Esophagus squamous epithelium (tissue), 5 donors: ENCODE data around the gene WDCP. TPM values are rescaled to one million over a fixed set of nuclear protein-coding genes. Genes with fewer than 3 reads are reported as not detected.

Source experiments
- DNase-seq: peaks from one replicate; lab custom pipeline; 2025; lab: John Stamatoyannopoulos, UW
- H3K27ac ChIP-seq, 4 donors: fragments of 200-600 bp; sonication (generic); one replicate each; pipeline ENCODE4 v1.5.1; 2016 to 2019; ENCODE audit warnings: mild to moderate bottlenecking in 1 of 4
- H3K27me3 ChIP-seq, 4 donors: fragments of 200-600 bp; sonication (generic); 1 replicate in 3 of 4; 2 replicates in 1 of 4; pipeline versions ENCODE4 v1.5.1 to v1.6.0; 2017 to 2021; ENCODE audit warnings: antibody characterized with exemption in 1 of 4
- H3K36me3 ChIP-seq, 3 donors: fragments of 200-600 bp; sonication (generic); one replicate each; pipeline ENCODE4 v1.5.1; 2016 to 2019
- H3K4me1 ChIP-seq, 3 donors: fragments of 200-600 bp; sonication (generic); one replicate each; pipeline ENCODE4 v1.5.1; 2017 to 2019
- H3K4me3 ChIP-seq, 4 donors: fragments of 200-600 bp; sonication (generic); 1 replicate in 3 of 4; 2 replicates in 1 of 4; pipeline ENCODE4 v1.5.1; 2016 to 2019; ENCODE audit warnings: mild to moderate bottlenecking in 2 of 4, moderate library complexity in 1 of 4
- H3K9me3 ChIP-seq, 3 donors: fragments of 200-600 bp; sonication (generic); one replicate each; pipeline ENCODE4 v1.5.1; 2016 to 2019
- POLR2A ChIP-seq, 4 donors: fragments of 450-650 bp; IDR thresholded peaks; one replicate each; pipeline ENCODE4 v1.6.1; 2017; ENCODE audit warnings: antibody characterized with exemption in 4 of 4, mild to moderate bottlenecking in 4 of 4, moderate library complexity in 3 of 4
- WGBS, 2 donors: methylation state at CpG; one replicate each; pipeline ENCODE4 v1.1.5; 2018; 5-methylcytosine and 5-hydroxymethylcytosine counted together
- intact Hi-C: fragments of 100-400 bp; cut with DNase I; formaldehyde crosslinking; loops from one replicate; pipeline ENCODE4 v1.15.0; 2022
- total RNA-seq, 4 donors: library from RNA; depleted of rRNA; stranded (reverse); fragments of >200 nt; gene quantifications; one replicate each; pipeline ENCODE4 v1.1.0, GENCODE V29; 2016
- TF ChIP-seq, protein P1 (sequence below), 6 experiments: fragments of 450-650 bp in 4 of 6; fragments of 200-600 bp in 2 of 6; sonication (generic) in 2 of 6; IDR thresholded peaks; one replicate each; pipeline ENCODE4 v1.5.1; 2016 to 2019; ENCODE audit warnings: antibody characterized with exemption in 6 of 6, mild to moderate bottlenecking in 4 of 6, moderate library complexity in 4 of 6
- donor health status: DM: yes; HTN: yes; CAD: no.

The WDCP gene
- total RNA-seq, 4 donors from 2014 or later = 2.8 to 4.9 (median 4.0) TPM

DNA sequence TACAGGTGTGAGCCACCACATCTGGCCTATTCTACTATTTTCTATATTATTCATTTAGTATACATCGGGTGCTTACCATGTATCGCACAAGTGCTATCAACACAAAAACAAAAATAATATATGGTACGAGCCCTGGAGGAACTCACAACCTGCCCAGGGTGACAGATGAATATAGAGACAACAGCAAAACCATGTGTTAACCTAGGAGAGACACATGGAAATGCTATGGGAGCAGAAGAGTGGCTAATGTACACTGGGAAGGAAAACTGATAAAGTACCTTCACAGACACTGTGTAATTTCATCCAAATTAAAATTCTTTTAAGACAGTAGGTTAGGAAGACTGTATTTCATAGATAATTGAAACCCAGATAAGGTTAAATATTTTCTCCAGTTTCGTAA is 25.1 kb upstream of the WDCP start:
- intact Hi-C loops = loop anchor here (10.0 kb wide), 1 partner anchor 147 kb away; the partner anchor contains the start of gene ATAD2B
- peaks cover 5 to 67% (median 9%) of the 10 kb centered on the region in 3 donors for H3K36me3 ChIP-seq

DNA sequence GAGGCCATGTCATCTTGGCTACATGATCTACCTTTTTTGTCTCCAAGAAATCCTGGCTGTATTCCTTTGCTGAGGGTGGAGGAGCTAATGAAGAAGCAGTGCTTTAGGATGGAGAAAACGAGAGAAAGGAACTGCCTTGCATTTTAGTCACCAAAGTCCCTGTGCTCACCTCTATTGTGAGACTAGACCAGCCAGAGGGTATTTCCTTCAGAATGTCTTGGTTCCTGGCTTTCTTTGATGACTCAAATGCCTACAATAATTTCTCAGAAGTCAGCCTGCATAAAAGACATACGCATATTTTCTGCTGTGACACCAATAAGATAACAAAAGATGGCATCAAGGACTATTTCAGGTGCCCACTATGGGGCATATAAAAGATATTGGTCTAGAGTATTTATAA is 18.1 kb upstream of the WDCP start:
- no peak overlapping the region for H3K4me3 ChIP-seq
- WGBS, 2 donors = 57 to 75% methylated on average over 2 of the region's 2 CpGs

More for the DNA sequence above, 25.1 kb upstream of the WDCP start:
- Histone ChIP-seq H3K9me3 (no peaks in the 10 kb centered on the region), H3K27ac (no peak overlapping the region), H3K4me1 (peaks cover 5 to 26% (median 11%) of the 10 kb centered on the region in 3 donors), H3K4me3 (no peak overlapping the region), H3K27me3 (no peaks in the 10 kb centered on the region)
- TF ChIP-seq POLR2A (IDR thresholded peaks at IDR 0.05) = no peak
- TF ChIP-seq, protein P1, sequence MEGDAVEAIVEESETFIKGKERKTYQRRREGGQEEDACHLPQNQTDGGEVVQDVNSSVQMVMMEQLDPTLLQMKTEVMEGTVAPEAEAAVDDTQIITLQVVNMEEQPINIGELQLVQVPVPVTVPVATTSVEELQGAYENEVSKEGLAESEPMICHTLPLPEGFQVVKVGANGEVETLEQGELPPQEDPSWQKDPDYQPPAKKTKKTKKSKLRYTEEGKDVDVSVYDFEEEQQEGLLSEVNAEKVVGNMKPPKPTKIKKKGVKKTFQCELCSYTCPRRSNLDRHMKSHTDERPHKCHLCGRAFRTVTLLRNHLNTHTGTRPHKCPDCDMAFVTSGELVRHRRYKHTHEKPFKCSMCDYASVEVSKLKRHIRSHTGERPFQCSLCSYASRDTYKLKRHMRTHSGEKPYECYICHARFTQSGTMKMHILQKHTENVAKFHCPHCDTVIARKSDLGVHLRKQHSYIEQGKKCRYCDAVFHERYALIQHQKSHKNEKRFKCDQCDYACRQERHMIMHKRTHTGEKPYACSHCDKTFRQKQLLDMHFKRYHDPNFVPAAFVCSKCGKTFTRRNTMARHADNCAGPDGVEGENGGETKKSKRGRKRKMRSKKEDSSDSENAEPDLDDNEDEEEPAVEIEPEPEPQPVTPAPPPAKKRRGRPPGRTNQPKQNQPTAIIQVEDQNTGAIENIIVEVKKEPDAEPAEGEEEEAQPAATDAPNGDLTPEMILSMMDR (IDR thresholded peaks at IDR 0.05) = no peak
- WGBS, 2 donors = 89 to 96% methylated on average over 4 of the region's 4 CpGs
- DNase-seq = no peak

DNA sequence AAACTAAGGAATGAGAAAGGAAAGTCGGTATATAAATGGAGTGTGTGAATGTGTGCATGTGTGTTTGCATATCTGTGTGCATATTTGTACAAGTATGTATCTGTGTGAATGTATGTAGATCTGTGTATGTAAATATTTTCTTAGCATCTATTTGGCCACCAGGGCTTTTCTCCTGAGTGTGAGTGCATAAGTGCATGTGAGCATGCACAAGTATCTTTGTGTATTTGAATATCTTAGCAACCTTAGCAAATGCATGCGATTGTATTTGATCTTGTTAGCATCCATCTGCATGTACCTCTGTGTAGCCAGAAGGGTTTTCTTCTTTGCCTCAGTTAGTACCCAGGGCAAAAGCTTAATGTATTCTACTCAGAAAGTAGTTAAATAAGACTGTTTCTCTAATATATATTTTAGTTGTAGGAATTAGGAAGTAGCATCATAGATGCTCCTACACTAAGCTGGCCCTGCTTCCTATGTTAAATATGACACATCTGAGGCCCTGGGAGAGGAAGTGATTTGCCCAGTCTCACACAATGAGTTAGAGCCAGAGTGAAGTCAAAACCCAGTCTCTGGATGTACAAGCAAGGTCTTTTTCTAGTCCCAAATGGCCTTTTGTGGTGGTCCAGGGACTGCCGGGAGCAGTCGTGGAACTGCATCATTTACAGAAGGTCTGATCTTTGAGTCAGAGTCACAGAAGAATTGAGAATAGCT is 11.5 kb upstream of the WDCP start:
- Histone ChIP-seq H3K27ac (no peak overlapping the region), H3K36me3 (peaks cover 0 to 15% (median 0%) of the 10 kb centered on the region in 3 donors), H3K4me1 (no peaks in the 10 kb centered on the region), H3K9me3 (no peaks in the 10 kb centered on the region), H3K27me3 (no peaks in the 10 kb centered on the region), H3K4me3 (no peak overlapping the region)
- DNase-seq = no peak
- WGBS, 2 donors = 73 to 74% methylated on average over 3 to 4 of the region's 4 CpGs
- no peak for TF ChIP-seq POLR2A (IDR thresholded peaks at IDR 0.05)
- TF ChIP-seq, protein P1 (IDR thresholded peaks at IDR 0.05) = no peak
- intact Hi-C loops = no loop called here

More for the DNA sequence above, 18.1 kb upstream of the WDCP start:
- Histone ChIP-seq H3K4me1 (no peaks in the 10 kb centered on the region), H3K27ac (no peak overlapping the region), H3K27me3 (no peaks in the 10 kb centered on the region), H3K36me3 (peaks cover 5 to 78% (median 9%) of the 10 kb centered on the region in 3 donors), H3K9me3 (no peaks in the 10 kb centered on the region)
- DNase-seq = no peak
- intact Hi-C loops = no loop called here
- TF ChIP-seq, protein P1 (IDR thresholded peaks at IDR 0.05) = no peak
- no peak for TF ChIP-seq POLR2A (IDR thresholded peaks at IDR 0.05)

DNA sequence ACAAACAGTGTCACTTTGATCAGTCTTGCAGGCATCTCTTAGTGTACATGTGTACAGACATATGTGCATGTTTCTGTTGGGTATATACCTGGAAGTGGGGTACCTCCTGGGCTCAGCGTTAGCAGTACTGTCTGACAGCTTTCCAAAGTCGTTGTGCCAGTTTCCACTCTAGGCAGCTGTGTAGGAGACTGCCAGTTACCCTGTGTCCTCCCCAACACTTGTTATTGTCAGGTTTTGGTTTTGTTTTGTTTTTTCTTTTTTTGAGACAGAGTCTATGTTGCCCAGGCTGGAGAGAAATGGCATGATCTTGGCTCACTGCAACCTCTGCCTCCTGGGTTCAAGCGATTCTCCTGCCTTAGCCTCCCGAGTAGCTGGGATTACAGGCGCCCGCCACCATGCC is 8.6 kb upstream of the WDCP start:
- no peak for DNase-seq
- TF ChIP-seq, protein P1 (IDR thresholded peaks at IDR 0.05) = no peak
- no peak for TF ChIP-seq POLR2A (IDR thresholded peaks at IDR 0.05)
- Histone ChIP-seq H3K27ac (no peak overlapping the region), H3K4me1 (peaks cover 0 to under 1% (median 0%) of the 10 kb centered on the region in 3 donors), H3K4me3 (no peak overlapping the region), H3K27me3 (no peaks in the 10 kb centered on the region), H3K9me3 (no peaks in the 10 kb centered on the region), H3K36me3 (no peaks in the 10 kb centered on the region)
- intact Hi-C loops = no loop called here
- WGBS, 2 donors = 89 to 98% methylated on average over 6 of the region's 6 CpGs

DNA sequence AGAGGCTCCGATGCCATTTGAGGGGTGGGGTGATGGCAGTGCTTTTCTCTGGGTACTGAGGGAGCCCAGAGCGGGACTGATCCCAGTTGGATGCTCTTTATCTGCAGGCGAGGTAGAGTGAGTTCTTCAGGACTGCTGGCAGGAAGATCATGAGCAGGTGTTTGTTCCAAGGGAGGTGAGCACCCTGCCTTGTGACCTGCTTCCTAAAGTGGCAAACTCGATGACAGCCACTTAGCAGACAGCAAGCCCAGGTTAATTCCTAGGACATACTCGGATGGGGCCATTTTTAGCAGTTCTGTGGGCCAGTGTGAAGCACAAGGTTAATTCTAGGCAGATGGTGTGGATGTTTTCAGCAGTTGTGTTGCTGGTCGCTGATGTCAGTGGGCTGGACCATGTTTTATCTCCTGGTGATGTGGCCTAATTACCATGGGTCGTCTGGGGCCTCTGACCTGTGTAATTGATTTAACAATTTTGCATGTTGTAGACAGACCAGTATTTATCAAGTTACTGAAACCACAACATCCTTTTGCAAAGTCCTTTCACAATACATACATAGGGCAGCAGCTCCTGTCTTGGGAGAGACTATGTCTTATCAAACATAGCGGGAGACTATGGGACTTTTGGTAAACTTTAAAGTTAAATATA is 7.3 kb upstream of the WDCP start:
- no peaks in the 10 kb centered on the region for H3K36me3 ChIP-seq
- peaks cover 0 to 13% (median 5%) of the 10 kb centered on the region in 3 donors for H3K4me1 ChIP-seq
- no peak overlapping the region for H3K4me3 ChIP-seq
- TF ChIP-seq, protein P1 (IDR thresholded peaks at IDR 0.05) = no peak
- TF ChIP-seq POLR2A (IDR thresholded peaks at IDR 0.05) = no peak
- no peaks in the 10 kb centered on the region for H3K9me3 ChIP-seq
- 81 to 84% methylated on average over 5 to 6 of the region's 8 CpGs for WGBS, 2 donors
- DNase-seq = no peak
- intact Hi-C loops = no loop called here
- no peak overlapping the region for H3K27ac ChIP-seq
- no peaks in the 10 kb centered on the region for H3K27me3 ChIP-seq
